GM12801 (cell line): ENCODE results near the gene RABGAP1L.

Experiments
- CTCF ChIP-seq: IDR thresholded peaks from one replicate; pipeline ENCODE4 v1.5.1; 2011; ENCODE audit warnings: control low read depth; ENCODE audit not compliant: insufficient read length; ENCODE audit errors: extremely low read depth

The RABGAP1L gene

GRCh38 chr1:174954671-174955669 lies 795.6 kb downstream of the RABGAP1L start:
- TF ChIP-seq CTCF, result no peak

- no peak for TF ChIP-seq CTCF
Measured at GRCh38 chr1:174956086-174956485, 796.8 kb downstream of the RABGAP1L start.

GRCh38 chr1:174956976-174957375 lies 797.7 kb downstream of the RABGAP1L start:
- no peak for TF ChIP-seq CTCF

GRCh38 chr1:174957829-174958228 lies 798.5 kb downstream of the RABGAP1L start:
- TF ChIP-seq CTCF, result no peak

GRCh38 chr1:174958396-174958795 lies 799.1 kb downstream of the RABGAP1L start:
- no peak for TF ChIP-seq CTCF

- TF ChIP-seq CTCF, result no peak
Measured at GRCh38 chr1:174960362-174960761, 801.0 kb downstream of the RABGAP1L start.

GRCh38 chr1:174963529-174964125 lies 804.3 kb downstream of the RABGAP1L start:
- TF ChIP-seq CTCF, result no peak
